Activated naive CD8-positive, alpha-beta T cell treated with anti-CD3 and anti-CD28 coated beads, Interleukin-2, amount 50 U/mL, for 16 hours (primary cell): Measurements from ENCODE around the gene ISLR2.

ENCODE experiments used
- DNase-seq: peaks from one replicate; pipeline ENCODE4 v3.0.0-alpha.2; 2020; ENCODE audit warnings: low read depth, low spot score

ISLR2 gene

GRCh38 chr15:74128785-74129585 is 1.4 kb upstream of the ISLR2 start:
- no peak for DNase-seq

- DNase-seq = no peak
Measured at GRCh38 chr15:74129586-74130154, 716 bp upstream of the ISLR2 start.

GRCh38 chr15:74130849-74131627 is 652 bp downstream of the ISLR2 start:
- no peak for DNase-seq

- no peak for DNase-seq
Measured at GRCh38 chr15:74131628-74132413, 1.4 kb downstream of the ISLR2 start.

DNA sequence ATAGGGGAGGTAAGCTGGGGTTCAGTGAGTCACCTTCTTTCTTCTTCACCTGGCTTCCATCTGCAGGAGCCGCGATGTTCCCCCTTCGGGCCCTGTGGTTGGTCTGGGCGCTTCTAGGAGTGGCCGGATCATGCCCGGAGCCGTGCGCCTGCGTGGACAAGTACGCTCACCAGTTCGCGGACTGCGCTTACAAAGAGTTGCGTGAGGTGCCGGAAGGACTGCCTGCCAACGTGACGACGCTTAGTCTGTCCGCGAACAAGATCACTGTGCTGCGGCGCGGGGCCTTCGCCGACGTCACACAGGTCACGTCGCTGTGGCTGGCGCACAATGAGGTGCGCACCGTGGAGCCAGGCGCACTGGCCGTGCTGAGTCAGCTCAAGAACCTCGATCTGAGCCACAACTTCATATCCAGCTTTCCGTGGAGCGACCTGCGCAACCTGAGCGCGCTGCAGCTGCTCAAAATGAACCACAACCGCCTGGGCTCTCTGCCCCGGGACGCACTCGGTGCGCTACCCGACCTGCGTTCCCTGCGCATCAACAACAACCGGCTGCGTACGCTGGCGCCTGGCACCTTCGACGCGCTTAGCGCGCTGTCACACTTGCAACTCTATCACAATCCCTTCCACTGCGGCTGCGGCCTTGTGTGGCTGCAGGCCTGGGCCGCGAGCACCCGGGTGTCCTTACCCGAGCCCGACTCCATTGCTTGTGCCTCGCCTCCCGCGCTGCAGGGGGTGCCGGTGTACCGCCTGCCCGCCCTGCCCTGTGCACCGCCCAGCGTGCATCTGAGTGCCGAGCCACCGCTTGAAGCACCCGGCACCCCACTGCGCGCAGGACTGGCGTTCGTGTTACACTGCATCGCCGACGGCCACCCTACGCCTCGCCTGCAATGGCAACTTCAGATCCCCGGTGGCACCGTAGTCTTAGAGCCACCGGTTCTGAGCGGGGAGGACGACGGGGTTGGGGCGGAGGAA is 2.6 kb downstream of the ISLR2 start:
- no peak for DNase-seq

- DNase-seq = no peak
Measured at GRCh38 chr15:74133694-74134386, 3.5 kb downstream of the ISLR2 start.

- DNase-seq = no peak
Measured at GRCh38 chr15:74134387-74135027, 4.1 kb downstream of the ISLR2 start.

DNA sequence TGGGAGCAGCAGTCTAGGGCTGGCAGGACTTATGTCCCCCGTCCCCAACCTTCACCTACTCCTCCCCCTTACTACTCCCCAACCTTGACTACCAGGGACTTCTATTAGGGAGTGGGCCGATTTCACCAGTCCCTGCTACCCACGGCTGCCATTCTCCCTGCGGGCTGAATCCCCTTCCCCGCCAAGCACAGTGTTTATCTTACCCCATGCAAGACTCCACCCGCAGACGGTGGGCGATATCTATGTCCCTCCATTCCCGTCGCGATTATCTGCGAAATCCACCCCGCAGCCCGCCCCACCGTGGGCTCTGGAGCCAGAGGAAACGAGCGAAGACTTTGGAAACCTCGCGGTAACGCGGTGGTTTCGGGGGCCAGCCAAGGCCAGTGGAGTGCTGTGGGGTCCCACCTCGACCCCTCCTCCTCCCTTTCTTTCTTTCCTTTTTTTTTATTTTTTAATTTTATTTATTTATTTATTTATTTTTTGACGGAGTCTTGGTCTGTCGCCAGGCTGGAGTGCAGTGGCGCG is 4.7 kb downstream of the ISLR2 start:
- no peak for DNase-seq

- DNase-seq = no peak
Measured at GRCh38 chr15:74136540-74136813, 6.1 kb downstream of the ISLR2 start.

GRCh38 chr15:74136814-74137536 is 6.6 kb downstream of the ISLR2 start:
- DNase-seq = no peak

DNA sequence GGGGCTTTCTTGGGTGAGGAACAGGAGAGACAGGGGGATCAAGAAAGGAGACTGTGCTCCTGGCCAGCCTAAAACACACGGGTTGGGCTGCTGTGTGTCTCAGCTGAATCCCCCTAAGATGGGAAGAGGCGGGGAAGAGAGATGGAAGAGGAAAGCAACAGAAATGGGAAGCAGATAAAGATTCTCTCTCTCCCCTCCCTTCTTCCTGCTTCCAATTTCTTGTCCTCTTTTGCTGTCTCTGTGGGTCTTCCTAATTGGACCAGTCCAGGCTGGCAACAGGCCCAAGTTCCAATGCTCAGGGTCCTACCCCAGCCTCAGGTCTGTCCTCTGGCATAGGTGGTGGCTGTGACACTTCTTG is 7.1 kb downstream of the ISLR2 start:
- no peak for DNase-seq

DNA sequence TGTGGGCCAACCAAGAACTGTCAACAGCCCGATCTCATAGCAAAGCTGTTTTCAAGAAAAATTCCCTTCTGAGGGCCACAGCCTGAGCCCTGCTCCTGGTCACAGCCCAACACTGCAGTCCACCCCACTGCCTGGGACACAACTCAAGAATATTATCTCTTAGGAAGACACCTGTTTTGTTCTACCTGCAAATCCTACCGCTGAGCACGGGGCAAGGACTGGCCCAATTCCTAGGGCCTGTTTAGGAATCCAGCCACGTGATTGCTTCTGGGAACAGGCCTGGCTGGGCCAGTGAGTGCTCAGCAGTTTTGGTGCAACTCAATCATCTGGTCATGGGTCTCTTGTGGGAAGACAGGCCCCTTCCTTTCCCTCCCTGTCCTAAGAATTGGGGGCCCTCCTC is 8.3 kb downstream of the ISLR2 start:
- DNase-seq = no peak

GRCh38 chr15:74141591-74141990 is 11.2 kb downstream of the ISLR2 start:
- DNase-seq = no peak

- no peak for DNase-seq
Measured at GRCh38 chr15:74144153-74144775, 13.9 kb downstream of the ISLR2 start.

- DNase-seq = no peak
Measured at GRCh38 chr15:74146277-74146800, 16.0 kb downstream of the ISLR2 start.

GRCh38 chr15:74147051-74147450 is 16.7 kb downstream of the ISLR2 start:
- DNase-seq = no peak

GRCh38 chr15:74155766-74156417 is 25.5 kb downstream of the ISLR2 start:
- no peak for DNase-seq
